NB4 (cell line): ENCODE measurements around the gene MASP1.

Experiments
- DNase-seq: peaks from one replicate; pipeline ENCODE4 v3.0.0; 2010; ENCODE audit warnings: low read depth
- H3K4me3 ChIP-seq: one replicate; pipeline ENCODE4 v1.5.1; 2011; ENCODE audit warnings: mild to moderate bottlenecking, low read depth, low read length, moderate library complexity
- CTCF ChIP-seq: IDR thresholded peaks from one replicate; pipeline ENCODE4 v1.5.1; 2012; ENCODE audit warnings: low read depth, low read length
- MYC ChIP-seq: IDR thresholded peaks from 2 replicates; pipeline ENCODE4 v1.6.1; 2011; ENCODE audit warnings: low read depth, low read length
- POLR2A ChIP-seq: IDR thresholded peaks from 2 replicates; pipeline ENCODE4 v1.6.1; 2011; ENCODE audit warnings: mild to moderate bottlenecking; ENCODE audit not compliant: insufficient read length; ENCODE audit errors: extremely low read depth
- TF ChIP-seq, protein P1 (sequence below): IDR thresholded peaks from 2 replicates; pipeline ENCODE4 v1.6.1; 2011; ENCODE audit warnings: low read depth, low read length

Gene MASP1

GRCh38 chr3:187318819-187319616 is 27.5 kb upstream of the MASP1 start:
- H3K4me3 ChIP-seq: no peak overlapping the region
- TF ChIP-seq CTCF (peak; percentile 68), MYC (no peak), POLR2A (no peak)
- peak; percentile 57 for DNase-seq

- no peak overlapping the region for H3K4me3 ChIP-seq
- no peak for DNase-seq
- TF ChIP-seq, protein P1, sequence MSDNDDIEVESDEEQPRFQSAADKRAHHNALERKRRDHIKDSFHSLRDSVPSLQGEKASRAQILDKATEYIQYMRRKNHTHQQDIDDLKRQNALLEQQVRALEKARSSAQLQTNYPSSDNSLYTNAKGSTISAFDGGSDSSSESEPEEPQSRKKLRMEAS: no peak
- TF ChIP-seq MYC: no peak
- no peak for TF ChIP-seq POLR2A
- TF ChIP-seq CTCF: no peak
These were observed 24.3 kb upstream of the MASP1 start for GRCh38 chr3:187315872-187316271.

DNA sequence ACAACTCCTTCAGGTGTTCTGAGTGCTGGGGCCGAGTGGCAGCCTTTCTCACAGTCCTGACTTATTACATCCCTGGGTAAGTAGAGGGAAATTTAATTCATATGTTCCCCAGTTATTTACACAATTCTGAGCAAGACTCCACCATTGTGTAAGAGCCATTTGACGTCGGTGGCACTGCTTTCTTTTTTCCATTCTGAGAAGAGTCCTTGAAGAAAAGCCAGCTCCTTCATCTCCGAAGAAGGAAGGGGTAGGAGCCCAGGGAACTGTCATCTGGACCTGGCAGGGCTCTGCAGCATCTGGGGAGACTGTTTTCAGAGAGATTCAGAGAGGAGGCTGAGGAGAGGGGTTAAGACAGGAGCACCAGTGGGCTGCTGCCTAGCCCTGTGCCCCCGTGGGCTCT is 22.6 kb upstream of the MASP1 start:
- DNase-seq: no peak
- no peak for TF ChIP-seq MYC
- TF ChIP-seq CTCF: no peak
- no peak for TF ChIP-seq POLR2A
- TF ChIP-seq, protein P1: no peak
- no peak overlapping the region for H3K4me3 ChIP-seq

DNA sequence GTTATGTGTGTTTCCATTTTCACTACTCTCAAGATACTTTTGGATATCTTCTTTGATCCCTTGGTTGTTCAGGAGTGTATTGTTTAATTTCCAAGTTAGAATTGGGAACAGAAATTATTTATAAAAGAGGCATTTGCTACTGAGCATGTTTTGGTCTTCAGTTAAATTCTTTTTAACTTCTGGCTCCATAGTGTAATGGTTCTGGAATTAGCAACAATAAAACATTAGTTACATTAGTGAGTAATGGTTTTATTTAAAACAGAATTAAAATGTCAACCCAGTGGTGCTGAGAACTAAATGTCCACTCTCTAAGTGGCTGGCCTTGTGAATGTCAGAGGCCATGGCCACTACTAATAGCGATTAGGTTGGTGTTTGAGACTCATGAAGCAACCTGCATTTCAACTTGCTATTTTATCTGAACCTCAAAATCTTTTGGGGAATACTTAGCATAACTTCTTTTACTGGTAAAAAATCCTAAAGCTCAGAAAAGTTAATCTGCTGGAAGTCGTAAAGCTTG is 19.5 kb upstream of the MASP1 start:
- no peak for DNase-seq

DNA sequence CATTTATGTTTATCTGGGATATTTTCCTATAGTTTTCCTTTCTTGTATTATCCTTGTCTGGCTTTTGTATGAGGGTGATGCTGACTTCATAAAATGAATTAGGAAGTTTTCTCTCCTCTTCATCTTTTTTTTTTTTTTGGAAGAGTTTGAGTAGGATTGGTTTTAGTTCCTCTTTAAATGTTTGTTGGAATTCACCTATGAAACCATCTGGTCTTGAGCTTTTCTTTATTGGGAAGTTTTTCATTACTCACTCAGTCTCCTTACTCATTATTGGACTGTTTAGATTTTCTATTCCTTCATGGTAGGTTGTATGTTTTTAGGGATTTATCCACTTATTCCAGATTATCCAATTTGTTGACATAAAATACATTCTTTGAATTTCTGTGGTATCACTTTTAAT is 18.7 kb upstream of the MASP1 start:
- no peak overlapping the region for H3K4me3 ChIP-seq
- no peak for DNase-seq
- TF ChIP-seq, protein P1: no peak
- TF ChIP-seq CTCF (no peak), MYC (no peak), POLR2A (no peak)

More for the DNA sequence above, 19.5 kb upstream of the MASP1 start:
- no peak overlapping the region for H3K4me3 ChIP-seq
- no peak for TF ChIP-seq MYC
- TF ChIP-seq CTCF: no peak
- TF ChIP-seq, protein P1: no peak
- no peak for TF ChIP-seq POLR2A
